Heart right ventricle (tissue), 16 donors: Measurements from ENCODE around the gene ABHD3. TPM values are rescaled to one million over a fixed set of nuclear protein-coding genes. Genes with fewer than 3 reads are reported as not detected.
"Not testable (repeated sequence)": the region's sequence is repeated elsewhere in the genome, so short reads cannot be mapped to it uniquely, and the experiment has no call there.

ENCODE experiments used
- ATAC-seq, 8 donors: fragments of 200-7000 bp; cut with Tn5 transposase; one replicate each; pipeline ENCODE4 v1.9.1; 2020; ENCODE audit warnings: mild to moderate bottlenecking in 8 of 8, moderate library complexity in 8 of 8, moderate number of reproducible peaks in 1 of 8
- DNase-seq, 2 donors: peaks; one replicate each; pipeline ENCODE4 v3.0.0-alpha.2; 2020
- H3K27ac ChIP-seq, 10 donors: fragments of 200-600 bp; sonication (generic) in 2 of 10; one replicate each; pipeline versions ENCODE4 v1.5.0 to v1.8.0; 2020 to 2022; ENCODE audit warnings: mild to moderate bottlenecking in 3 of 10
- H3K27me3 ChIP-seq, 7 donors: fragments of 200-600 bp; one replicate each; pipeline ENCODE4 v1.8.0; 2021 to 2022; ENCODE audit warnings: mild to moderate bottlenecking in 2 of 7
- H3K36me3 ChIP-seq, 9 donors: fragments of 200-600 bp; sonication (generic) in 1 of 9; one replicate each; pipeline versions ENCODE4 v1.5.0 to v1.8.0; 2020 to 2022; ENCODE audit warnings: mild to moderate bottlenecking in 2 of 9
- H3K4me1 ChIP-seq, 9 donors: fragments of 200-600 bp; sonication (generic) in 1 of 9; one replicate each; pipeline versions ENCODE4 v1.5.0 to v1.8.0; 2020 to 2022; ENCODE audit warnings: mild to moderate bottlenecking in 4 of 9
- H3K4me3 ChIP-seq, 10 donors: fragments of 200-600 bp; sonication (generic) in 2 of 10; one replicate each; pipeline versions ENCODE4 v1.5.0 to v1.8.0; 2020 to 2022; ENCODE audit warnings: mild to moderate bottlenecking in 7 of 10, moderate library complexity in 2 of 10
- H3K9me3 ChIP-seq, 11 donors: fragments of 200-600 bp in 10 of 11; sonication (generic) in 2 of 11; one replicate each; pipeline versions ENCODE4 v1.5.0 to v1.8.0; 2013 to 2022; ENCODE audit warnings: mild to moderate bottlenecking in 2 of 11, control low read depth in 1 of 11, moderate library complexity in 1 of 11
- CTCF ChIP-seq, 9 donors: fragments of 200-600 bp; sonication (generic) in 2 of 9; IDR thresholded peaks; one replicate each; pipeline versions ENCODE4 v1.5.0 to v1.8.0; 2021 to 2022; ENCODE audit warnings: antibody characterized with exemption in 9 of 9, mild to moderate bottlenecking in 5 of 9, moderate library complexity in 1 of 9
- WGBS, 2 donors: extraction: QIAGEN DNeasy Blood & Tissue Kit; methylation state at CpG; one replicate each; pipeline ENCODE4 v1.1.7; 2013; ENCODE audit warnings: inconsistent platforms in 1 of 2; 5-methylcytosine and 5-hydroxymethylcytosine counted together
- intact Hi-C, 10 donors: fragments of 100-400 bp; cut with DNase I; formaldehyde crosslinking; loops; one replicate each; pipeline versions ENCODE4 v1.11.1 to v1.14.2; 2022
- polyA plus RNA-seq, 2 donors: library from polyadenylated mRNA; stranded (reverse); fragments of 200-250 nt; gene quantifications; one replicate each; pipeline ENCODE4 v1.2.3, GENCODE V29; 2013
- total RNA-seq, 10 donors: library from RNA; stranded (reverse); fragmentation: NEBNext Ultra II Directional in 3 of 10; extraction: Animal tissue kit (Norgen Biotek cat#: 25700) in 3 of 10; gene quantifications; one replicate each; pipeline versions ENCODE4 v1.2.1 to v1.2.4, GENCODE V29; 2021 to 2023
- donor health status: Arrhythmogenic right ventricular cardiomyopathy.
- donor health status: ischemic (EF 13 %, LVEDD 7.1; RV severe dilation, severe dysfunction).
- donor health status: healthy with polysubstance abuse.
- donor health status: DM: no; HTN: yes; CAD: no.
- donor health status: DM: no; HTN: no; CAD: no.
- donor health status: ischemic (EF 25% LVEDD 6.9; RV normal size, moderate dysfunction).
- donor health status: ischemic (EF 25% LVEDD 5.7; RV mildly dilated, moderate dysfunction).
- donor health status: healthy.
- donor health status: DM: yes; HTN: yes; CAD: no.
- donor health status: Ischemic cardiomyopathy.
- donor health status: ischemic (EF 35%, LVEDD 5.7; RV mildly dilated, moderate dysfunction).
- donor health status: nonischemic (EF 11% LVEDD 7.7; RV severe dilation, severe dysfunction).
- donor health status: DM: yes; HTN: yes; CAD: no.
- donor health status: PGD.
- donor health status: ischemic (EF 29% LVEDD 5.4; RV normal size, mild dysfunction).
- donor health status: nonischemic (EF 23%, LVEDD 6.1; RV moderate dilation, normal function).

The ABHD3 gene
- total and polyA plus RNA-seq, 12 donors, result 2.2 to 28.2 (median 4.2) TPM

GRCh38 chr18:21741312-21741561 is 36.7 kb upstream of the ABHD3 start:
- H3K9me3 ChIP-seq, result peaks cover 0 to 10% (median 0%) of the 10 kb centered on the region in 11 donors
- H3K36me3 ChIP-seq, result no peaks in the 10 kb centered on the region
- peak overlapping the region; percentile 83 to 99 (median 98) for H3K27ac ChIP-seq
- 0 to 2% methylated on average over 30 to 41 of the region's 41 CpGs for WGBS, 2 donors
- H3K4me1 ChIP-seq, result peaks cover 0 to 44% (median 15%) of the 10 kb centered on the region in 9 donors
- no peak for TF ChIP-seq CTCF (IDR thresholded peaks at IDR 0.05)
- peak overlapping the region; percentile 66 to 99 (median 89) for H3K4me3 ChIP-seq
- intact Hi-C loops, result loop anchor here in 5 of 10 donors (2.0 to 10.0 kb wide), 6 partner anchors 36 to 1234 kb away; partner anchors contain the start of genes ABHD3 (in 2 of the 5) and ESCO1 (in 2 of the 5)
- no peaks in the 10 kb centered on the region for H3K27me3 ChIP-seq
- DNase-seq, result peak in 1 of 2 donors; percentile 64
- ATAC-seq, result no peak

GRCh38 chr18:21740538-21741311 is 36.2 kb upstream of the ABHD3 start, which contains the start of gene MIB1:
Gene MIB1 (plus strand): TSS chr18:21740792. CDS start chr18:21741584, 792 bp downstream.
- H3K4me1 ChIP-seq, result peaks cover 0 to 44% (median 14%) of the 10 kb centered on the region in 9 donors
- intact Hi-C loops, result loop anchor here in 6 of 10 donors (1.0 to 10.0 kb wide), 7 partner anchors 36 to 1234 kb away; partner anchors contain the start of genes ABHD3 (in 3 of the 6) and ESCO1 (in 2 of the 6)
- H3K27me3 ChIP-seq, result no peaks in the 10 kb centered on the region
- peak within 1 kb of the TSS; percentile 83 to 99 (median 98) for H3K27ac ChIP-seq
- no peaks in the 10 kb centered on the region for H3K36me3 ChIP-seq
- DNase-seq (peak; percentile 99), ATAC-seq (peak; percentile 98 to 100 (median 100))
- H3K4me3 ChIP-seq, result peak within 1 kb of the TSS; percentile 66 to 99 (median 89)
- peaks cover 0 to 10% (median 0%) of the 10 kb centered on the region in 11 donors for H3K9me3 ChIP-seq
- TF ChIP-seq CTCF (IDR thresholded peaks at IDR 0.05), result peak in 1 of 9 donors; percentile 6
- WGBS, 2 donors, result 0% methylated on average over 71 to 76 of the region's 76 CpGs

- 43 to 47% methylated on average over 21 of the region's 21 CpGs for WGBS, 2 donors
Observed at GRCh38 chr18:21739604-21740537, 35.3 kb upstream of the ABHD3 start.

GRCh38 chr18:21736926-21737325 is 32.4 kb upstream of the ABHD3 start:
- DNase-seq, H3K9me3 ChIP-seq, H3K27me3 ChIP-seq, ATAC-seq, H3K4me3 ChIP-seq, H3K36me3 ChIP-seq, intact Hi-C loops, H3K27ac ChIP-seq: not testable (repeated sequence)
- 96 to 97% methylated on average over 4 of the region's 4 CpGs for WGBS, 2 donors
- H3K4me1 ChIP-seq, result peaks cover 0 to 13% (median 8%) of the 10 kb centered on the region in 9 donors

More at GRCh38 chr18:21739604-21740537, 35.3 kb upstream of the ABHD3 start:
- Histone ChIP-seq H3K36me3 (no peaks in the 10 kb centered on the region), H3K9me3 (peaks cover 0 to 10% (median 0%) of the 10 kb centered on the region in 11 donors), H3K4me3 (peak overlapping the region in 9 of 10 donors; percentile 74 to 99 (median 90)), H3K27me3 (no peaks in the 10 kb centered on the region), H3K27ac (peak overlapping the region in 9 of 10 donors; percentile 16 to 99 (median 96)), H3K4me1 (peaks cover 0 to 41% (median 16%) of the 10 kb centered on the region in 9 donors)
- peak in 4 of 8 donors; percentile 1 to 5 (median 2) for ATAC-seq
- no peak for TF ChIP-seq CTCF (IDR thresholded peaks at IDR 0.05)
- intact Hi-C loops, result loop anchor here in 6 of 10 donors (1.0 to 10.0 kb wide), 7 partner anchors 35 to 1235 kb away; partner anchors contain the start of genes ABHD3 (in 3 of the 6) and ESCO1 (in 2 of the 6)
- peak; percentile 11 to 18 for DNase-seq
